ENCODE results near the gene LARGE1.

Gene LARGE1

DNA sequence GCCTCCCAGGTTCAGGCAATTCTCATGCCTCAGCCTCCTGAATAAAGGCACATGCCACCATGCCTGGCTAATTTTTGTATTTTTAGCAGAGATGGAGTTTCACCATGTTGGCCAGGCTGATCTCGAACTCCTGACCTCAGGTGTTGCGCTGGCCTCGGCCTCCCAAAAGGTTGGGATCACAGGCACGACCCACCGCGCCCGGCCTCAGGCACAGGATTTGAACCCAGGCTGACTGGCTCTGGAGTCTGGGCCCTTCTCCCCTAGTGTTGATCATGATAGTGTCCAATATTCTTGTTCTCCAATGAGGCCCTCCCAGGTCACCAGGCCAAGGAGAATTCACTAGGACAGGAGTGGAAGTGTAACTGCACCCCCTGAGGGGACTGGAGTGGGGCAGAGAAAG lies 401.9 kb downstream of the LARGE1 start:
- DNase-seq: no peak

DNA sequence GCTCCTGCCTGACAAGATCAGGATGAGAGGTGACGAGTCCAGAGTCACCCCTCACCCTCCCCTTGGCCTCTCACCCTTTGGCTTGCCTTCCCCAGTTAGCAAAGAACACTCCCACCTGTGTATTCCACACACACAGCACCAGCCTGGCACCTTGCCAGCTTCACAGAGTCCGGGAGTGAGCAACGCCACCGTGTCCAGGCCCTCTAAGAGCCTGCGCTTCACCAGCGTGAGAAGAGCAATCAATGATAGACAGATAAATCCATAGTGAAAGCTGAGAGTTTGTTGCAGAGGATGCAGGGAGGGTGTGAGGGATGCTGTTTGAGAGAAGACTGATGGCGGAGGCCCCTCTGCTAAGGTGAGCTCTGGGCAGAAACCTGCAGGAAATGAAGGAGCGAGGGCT lies 404.5 kb downstream of the LARGE1 start:
- no peak for DNase-seq

DNA sequence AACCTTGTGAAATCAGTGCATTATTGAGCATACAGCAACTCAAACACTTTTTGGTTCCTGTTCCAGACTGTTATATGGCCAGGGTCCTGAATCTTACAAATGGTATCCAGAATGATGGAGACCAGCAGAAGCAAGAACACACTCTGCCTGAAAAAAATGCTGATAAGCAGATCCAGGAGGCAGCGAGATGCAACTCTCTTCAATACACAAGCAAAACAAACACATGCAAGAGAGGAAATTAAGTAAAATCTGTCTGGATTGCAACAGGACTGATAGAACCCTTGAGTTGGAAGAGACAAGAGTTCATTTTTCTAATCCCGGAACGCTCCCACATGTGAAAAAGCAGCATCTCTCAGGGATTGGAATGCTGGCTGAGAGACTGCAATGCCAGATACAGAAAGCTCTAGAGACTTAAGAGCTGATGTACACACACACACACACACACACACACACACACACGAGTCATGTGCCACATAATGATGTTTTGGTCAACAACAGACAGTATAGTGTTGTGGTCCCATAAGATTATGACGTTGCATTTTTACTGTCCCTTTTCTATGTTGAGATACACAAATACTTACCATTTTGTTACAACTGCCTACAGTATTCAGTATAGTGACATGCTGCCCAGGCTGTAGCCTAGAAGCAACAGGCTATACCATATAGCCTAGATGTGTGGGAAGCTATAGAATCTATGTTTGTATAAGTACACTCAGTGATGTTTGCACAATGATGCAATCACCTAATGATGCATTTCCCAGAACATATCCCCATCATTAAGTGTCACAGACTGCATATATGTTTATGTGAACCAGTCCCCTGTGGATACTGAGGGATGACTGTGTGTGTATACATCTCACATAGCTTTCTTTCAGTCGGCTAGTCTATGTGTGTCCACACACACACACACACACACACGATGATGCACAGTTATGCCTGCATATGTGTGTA lies 406.6 kb downstream of the LARGE1 start:
- no peak for DNase-seq

DNA sequence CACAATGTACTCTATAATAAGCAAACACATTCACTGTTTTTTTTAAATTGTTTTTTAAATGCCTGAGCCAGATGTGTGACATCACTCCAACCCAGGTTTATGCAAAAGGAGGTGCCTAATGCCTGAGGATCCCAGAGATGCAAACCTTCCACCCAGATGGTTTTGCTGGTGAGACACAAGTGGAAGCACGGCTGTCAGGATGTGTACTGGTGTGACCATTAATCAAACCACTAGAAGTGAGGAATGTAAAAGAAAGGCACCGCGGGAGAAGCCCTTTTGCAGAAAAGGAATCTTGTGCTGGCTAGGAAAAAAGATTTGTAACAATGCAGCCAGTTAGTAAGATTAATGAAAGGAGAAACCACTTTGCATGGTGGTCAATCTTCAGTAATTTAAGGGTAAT lies 407.4 kb downstream of the LARGE1 start:
- DNase-seq: no peak

DNA sequence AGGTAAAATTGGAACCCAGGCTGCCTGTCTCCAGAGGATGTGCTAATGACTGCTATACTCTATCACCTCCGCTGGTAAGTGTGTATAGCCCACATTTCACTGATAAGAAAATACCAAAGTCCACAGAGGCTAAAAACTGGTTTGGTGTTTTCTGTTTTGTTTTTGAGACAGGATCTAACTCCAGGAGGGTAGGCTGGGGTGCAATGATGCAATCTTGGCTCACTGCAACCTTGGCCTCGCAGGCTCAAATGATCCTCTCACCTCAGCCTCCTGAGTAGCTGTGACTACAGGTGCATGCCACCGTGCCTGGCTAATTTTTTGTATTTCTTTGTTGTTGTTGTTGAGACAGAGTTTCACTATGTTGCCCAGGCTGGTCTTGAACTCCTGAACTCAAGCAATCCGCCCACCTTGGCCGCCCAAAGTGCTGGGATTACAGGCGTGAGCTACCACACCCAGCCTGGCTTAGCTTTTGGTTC lies 409.8 kb downstream of the LARGE1 start:
- no peak for DNase-seq

DNA sequence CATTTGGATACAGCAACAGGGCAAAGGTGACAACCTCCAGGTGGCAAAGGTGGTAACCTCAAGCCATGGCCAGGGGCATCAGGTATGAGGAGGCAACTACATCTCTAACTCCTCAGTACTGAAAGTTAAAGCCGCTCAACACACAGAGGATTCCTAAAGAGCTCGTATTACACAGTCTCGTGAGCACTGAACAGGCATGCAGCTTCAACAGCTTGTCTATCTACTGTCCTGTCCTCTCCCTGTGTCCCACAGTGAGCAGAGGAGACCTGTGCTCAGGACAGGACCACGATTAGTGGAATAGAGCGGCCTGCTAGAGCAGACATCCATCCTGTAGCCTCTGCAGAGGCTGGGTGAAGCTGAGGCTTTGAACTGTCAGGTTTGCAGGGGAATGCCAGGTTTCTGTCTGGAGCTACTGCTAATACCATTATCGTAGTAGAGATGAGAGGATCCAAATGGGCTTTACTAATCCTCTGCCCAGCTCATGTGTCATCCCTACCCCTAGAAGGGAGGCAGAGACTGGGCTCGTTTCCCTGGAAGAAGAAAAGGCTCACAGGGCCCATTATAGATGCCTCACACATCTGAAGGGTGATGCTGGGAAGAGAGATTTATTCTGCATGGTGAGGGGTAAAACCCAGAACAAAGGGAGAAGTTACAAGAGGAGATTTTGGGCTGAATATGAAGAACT lies 415.2 kb downstream of the LARGE1 start:
- DNase-seq: no peak

DNA sequence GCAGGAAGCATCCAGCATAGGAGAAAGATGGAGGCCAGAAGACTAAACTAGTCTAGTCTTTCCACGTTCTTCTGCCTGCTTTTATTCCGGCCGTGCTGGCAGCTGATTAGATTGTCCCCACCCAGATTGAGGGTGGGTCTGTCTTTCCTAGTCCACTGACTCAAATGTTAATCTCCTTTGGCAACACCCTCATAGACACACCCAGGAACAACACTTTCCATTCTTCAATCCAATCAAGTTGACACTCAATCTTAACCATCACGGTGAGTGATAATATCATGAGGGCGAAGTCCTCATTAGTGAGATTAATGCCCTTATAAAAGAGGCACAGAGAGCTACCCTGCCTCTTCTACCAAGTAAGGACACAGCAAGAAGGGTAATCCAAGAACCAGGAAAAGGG lies 424.2 kb downstream of the LARGE1 start:
- DNase-seq: no peak

DNA sequence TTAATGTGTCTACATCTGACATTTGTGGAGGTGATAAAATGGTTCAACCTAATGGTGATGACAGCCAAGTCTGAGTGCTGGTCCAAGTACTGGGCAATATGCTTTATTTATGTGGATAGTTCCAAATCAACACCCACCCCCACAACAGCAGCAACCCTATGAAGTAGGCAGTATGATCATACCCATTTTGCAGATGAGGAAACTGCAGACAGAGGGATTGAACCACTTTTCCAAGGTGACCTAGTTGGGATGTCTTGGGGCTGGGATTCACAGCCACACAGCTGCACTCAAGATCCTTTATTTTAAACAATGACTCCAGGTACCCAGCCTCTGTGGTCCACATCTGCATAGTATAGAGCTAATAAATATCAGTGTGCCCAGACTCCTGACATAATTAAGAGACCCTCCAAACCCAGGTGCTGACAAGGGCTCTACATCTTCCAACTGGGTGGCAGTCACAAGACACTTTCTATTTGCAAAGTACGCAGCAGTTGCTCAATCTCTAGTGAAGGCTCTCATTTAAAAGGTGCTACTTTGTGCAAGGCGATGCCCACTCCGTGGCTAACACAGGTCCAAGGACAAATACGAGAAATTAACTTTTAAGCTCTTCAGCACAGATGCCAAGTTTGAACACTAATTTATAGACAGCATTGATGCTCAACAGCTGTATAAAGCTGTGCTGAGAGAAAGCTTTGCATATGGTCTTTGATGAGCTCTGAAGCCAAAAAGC lies 426.6 kb downstream of the LARGE1 start:
- no peak for DNase-seq

DNA sequence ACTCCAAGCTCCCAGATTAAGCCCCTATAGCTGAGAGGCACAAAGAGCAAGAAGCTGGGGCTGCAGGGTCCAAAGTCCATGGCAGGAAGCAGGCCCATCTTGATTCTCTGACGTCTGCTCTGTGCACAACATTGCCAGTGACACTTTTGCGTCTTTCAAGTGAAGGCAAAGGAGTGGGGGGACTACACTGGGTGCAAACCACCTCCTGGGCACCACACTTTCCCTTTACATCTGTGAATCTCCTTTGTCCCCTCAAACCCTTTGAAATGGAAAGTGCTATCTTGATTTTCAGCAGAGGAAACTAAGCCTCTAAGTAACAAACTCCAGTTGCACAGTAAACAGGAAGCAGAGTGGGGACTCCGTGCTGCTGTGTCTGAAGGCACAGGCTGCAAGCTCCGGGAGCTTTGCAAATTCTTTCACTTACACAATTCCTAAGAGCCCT lies 428.0 kb downstream of the LARGE1 start:
- DNase-seq: no peak

DNA sequence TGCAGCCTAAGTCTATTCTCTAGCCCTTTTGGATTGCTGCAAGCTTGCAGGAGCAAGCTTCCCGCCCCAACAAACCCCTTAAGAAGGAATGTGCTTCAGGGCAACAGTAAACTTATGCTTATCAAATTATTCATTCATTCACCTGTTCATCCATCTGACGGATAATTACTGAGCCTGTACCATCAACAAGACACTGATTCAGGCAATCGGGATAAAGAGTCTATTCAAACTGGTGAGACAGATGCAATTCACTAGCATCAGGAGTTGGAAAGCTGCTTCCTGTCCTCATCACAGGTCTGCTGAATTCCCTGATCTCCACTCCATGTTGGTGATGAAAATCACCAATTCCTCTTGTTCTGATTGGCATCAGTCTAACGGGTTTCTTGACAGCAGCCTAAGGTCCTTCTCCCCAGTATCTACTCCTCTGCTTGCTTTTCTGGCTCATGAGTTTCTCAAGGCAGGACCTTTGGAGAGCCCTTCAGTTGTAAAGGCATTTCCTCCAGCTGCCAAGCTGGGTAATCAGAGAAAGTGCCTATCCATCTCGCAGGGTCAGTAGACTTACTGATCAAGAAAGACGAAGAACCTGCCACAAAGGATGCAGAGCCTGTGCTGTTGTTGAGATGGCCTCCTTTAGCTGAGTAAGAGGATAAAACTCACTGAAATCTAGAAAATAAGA lies 433.1 kb downstream of the LARGE1 start:
- no peak for DNase-seq

DNA sequence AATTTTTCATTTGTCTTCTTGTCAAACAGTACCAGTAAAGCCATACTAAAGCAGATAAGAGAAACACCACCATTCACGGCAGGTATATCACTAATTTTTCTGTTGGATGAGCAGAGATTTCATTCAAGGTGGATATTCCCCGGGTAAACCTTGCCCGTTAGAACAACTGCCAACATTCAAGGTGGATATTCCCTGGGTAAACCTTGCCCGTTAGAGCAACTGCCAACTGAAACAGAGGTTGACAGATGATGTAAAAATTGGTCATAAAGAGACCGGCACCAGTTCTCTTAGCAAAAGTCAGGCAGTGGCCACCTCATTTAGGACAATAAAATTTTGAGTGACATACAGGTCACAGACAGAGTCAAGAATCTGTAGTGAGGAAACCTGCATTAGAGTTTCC lies 438.7 kb downstream of the LARGE1 start:
- no peak for DNase-seq

DNA sequence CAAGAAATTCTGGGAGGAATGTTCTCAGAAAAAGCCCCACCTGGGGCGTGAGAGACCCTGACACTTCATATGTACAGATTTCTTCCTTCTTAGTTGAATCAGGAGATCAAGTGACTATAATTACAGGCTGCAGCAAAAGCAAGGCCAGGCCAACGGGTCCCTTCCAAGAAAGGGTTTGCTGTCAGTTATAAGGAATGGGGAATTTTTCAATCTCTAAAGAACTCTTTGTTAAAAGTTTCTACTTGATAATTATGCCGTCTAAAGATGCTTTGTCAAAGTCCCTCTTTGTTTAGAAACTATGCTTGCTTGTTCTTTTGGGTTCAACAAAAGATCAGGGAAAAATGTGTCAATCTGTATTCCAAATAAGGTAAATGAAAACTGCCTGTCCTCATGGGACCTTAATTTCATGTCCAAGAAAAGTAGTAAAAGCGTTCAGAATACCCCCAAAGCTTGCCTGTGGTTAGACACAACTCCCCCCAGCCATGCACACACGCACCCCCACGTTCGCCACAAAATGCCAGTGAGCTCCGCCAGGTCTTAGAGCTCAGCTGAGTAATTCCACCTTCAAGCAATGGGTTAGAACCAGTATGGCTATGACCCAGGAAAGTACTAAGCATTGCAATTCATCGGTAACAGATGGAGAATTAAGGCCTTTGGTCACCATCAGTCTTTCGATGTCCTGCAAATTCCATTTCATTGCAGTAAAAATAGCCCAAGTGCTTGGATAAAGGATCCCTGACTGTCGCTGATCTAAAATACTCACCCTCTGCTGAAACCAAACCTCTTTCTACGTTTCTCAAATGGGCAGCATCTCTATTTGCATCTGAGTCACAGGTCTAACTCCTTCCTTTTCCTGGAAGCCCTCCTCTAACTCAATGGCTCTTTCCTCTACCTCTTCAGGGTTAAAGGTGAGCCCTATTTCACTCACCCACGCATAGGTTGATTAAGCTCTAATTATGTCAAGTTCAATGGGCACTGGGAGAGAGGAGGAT lies 442.9 kb downstream of the LARGE1 start:
- DNase-seq: no peak

DNA sequence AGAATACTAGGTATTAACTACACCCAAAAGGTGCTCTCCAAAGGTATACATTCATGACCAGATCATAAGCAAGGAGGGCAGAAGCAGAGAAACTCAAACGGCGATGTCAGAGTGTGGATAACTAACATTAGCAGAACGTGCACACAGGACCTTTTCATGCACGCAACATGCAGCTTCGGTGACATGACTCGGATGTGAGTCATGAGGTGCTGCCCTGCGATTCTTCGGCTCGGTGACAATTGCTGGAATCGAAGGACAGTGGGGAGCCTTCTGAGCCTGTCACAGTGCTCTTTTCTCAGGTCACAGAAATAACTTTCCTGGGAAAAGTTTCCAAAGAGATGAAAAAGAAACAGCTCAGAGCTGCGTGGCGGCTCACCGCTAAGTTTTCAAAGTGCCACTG lies 443.6 kb downstream of the LARGE1 start:
- no peak for DNase-seq

DNA sequence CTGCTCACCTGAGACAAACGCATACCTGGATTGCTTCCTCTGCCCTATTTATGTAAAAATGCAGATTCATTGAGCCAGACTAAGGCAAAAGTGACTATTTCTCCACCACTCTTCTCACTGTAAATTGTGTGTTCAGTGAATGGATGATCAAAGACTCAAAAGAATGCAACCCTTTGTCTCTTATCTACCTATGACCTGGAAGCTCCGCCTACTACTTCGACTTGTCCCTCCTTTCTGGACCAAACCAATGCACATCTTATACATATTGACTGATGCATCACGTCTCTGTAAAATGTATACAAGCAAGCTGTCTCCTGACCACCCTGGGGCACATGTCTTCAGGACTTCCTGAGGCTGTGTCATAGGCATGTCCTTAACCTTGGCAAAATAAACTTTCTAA lies 444.1 kb downstream of the LARGE1 start:
- no peak for DNase-seq

DNA sequence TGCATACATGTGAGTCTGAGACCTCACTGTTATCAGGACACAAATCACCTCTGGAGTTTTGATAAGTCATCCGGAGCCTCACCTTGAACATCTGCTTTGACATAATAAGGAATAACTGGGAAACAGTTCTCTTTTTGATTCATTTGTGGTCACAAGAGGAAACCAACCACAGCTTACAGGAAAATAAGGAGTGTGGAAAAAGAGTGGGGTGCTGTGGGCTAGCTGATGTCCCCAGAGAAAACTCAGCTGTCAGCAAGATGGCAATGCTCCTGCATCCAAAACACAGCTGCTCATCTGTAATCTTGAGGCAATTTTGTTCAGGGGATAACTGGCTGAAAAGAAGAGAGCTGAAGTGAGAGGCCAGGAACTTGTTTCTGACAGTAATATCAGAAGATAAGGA lies 445.7 kb downstream of the LARGE1 start:
- DNase-seq: no peak

DNA sequence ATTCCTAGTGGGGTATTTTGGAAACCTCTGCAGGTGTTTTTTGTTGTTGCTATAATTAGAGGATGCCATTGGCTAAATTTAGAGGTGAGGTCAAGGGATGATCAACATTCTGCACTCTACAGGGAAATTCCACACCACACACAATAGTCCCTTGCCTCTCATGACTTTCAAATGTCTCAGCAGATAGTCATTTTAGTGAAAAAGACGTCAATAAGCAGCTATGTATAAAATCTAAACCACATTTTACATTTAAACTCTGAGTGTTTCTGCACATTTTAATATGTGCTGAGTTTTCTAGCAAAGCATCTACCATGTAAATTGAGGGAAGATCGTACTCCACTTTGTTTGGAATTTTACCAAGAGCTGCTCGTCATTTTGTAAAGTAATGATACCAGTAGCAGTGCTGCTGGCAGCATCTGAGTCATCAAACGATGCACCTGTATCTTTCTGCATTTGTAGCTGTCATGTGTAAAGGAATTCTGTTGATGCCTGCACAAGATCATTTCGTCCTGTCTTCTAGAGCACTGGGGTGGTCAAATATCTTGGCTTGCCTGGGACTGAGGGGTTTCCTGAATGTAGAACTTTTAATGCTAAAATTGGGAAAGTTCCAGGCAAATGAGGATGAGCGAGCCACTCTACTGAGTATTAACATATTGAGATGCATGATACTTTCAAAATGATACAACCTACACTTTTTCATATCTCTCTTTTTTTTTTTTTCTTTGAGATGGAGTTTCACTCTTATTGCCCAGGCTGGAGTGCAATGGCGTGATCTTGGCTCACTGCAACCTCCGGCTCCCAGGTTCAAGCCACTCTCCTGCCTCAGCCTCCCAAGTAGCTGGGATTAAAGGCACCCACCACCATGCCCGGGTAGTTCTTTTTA lies 447.6 kb downstream of the LARGE1 start:
- DNase-seq: no peak

DNA sequence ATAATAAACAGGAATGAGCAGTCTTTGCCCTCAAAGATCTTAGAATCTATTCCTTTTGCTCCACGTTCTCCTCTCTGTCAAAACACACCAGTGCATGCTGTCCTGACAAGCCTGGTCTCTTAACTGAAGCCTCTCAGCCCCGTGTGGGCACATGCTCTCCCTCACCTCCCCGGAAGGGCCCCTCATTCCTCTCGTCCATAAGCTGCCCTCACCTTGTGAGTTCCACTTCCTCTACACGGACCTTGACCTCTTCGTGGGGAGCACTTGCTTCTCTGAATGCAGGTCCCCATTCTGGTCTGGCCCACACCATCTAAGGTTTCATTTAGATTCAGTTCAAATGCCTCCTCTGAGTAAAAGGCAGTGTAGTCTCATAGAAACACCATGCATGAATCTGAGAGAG lies 449.8 kb downstream of the LARGE1 start:
- DNase-seq: no peak

DNA sequence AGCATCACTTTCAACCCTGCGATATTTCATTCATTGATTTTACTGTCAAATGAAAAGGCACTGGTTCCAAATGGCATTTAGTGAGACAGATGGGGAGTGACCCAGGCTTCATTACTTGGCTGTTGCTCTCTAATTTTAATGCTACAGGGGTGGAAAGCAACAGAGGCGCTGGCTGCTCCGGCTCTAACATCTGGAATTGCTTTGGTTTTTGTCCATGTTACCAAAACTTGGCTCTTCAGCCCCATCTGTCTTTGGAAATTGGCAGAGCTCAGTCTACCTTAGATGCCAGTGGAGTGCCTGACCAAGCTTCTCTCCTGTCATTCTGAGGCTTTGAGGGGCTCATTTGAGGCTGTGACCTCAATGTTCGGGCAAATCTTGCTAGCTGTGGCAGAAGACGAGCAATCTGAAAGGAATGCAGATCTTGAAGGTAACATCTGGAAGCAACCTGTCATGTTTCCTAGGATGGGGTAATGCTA lies 452.6 kb downstream of the LARGE1 start:
- no peak for DNase-seq

DNA sequence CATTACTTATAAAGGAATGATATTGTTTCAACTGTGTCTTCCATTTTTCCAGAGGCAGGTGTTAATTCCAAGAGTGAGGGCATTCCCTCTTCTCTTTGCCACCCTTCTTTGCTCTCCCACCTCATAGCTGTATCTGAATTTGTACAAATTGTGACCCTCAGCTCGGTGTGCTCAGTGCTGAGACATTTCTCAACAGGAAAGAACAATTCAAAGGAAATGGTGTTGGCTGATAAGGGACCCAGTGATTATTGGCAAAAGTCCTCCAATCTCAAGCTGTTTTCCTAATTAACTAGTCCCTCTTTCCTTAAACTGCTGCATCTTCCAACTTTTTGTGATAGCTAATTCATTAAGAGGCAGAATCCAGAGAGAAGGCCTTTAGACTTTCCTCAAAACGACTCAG lies 453.2 kb downstream of the LARGE1 start:
- no peak for DNase-seq

DNA sequence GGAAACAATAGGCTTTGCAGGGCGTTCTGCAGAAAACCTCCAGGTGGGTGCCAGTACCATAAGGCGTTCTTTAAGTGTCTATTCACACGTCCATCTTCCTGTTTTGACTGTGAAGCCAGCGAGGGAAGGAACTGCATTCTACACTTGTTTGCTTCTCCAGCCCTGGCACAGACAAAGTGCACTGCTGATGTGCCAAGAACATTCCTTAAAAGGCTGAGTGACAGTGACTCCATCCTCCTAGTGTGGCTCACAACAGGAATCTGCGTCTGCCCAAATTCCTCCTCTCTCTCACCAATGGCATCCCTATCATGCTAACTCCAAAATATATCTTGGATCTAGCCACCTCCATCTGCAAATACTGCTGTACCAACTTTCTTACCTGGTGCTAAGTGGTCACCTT lies 454.7 kb downstream of the LARGE1 start:
- no peak for DNase-seq

Data from activated effector memory CD4-positive, alpha-beta T cell treated with anti-CD3 and anti-CD28 coated beads, Interleukin-2, amount 50 U/mL, for 16 hours (primary cell).